Tibial nerve (tissue), 4 donors: ENCODE measurements around the gene PRMT1. TPM values are rescaled to one million over a fixed set of nuclear protein-coding genes. Genes with fewer than 3 reads are reported as not detected.

Experiments used
- DNase-seq, 2 donors: peaks; one replicate each; pipeline ENCODE4 v3.0.0-alpha.2; 2019; ENCODE audit warnings: low spot score in 2 of 2
- H3K27ac ChIP-seq, 4 donors: fragments of 200-600 bp; sonication (generic) in 3 of 4; one replicate each; pipeline ENCODE4 v1.5.1; 2017 to 2019; ENCODE audit warnings: mild to moderate bottlenecking in 1 of 4
- H3K27me3 ChIP-seq, 2 donors: fragments of 200-600 bp; sonication (generic) in 1 of 2; one replicate each; pipeline versions ENCODE4 v1.5.1 to v1.6.0; 2017 to 2019
- H3K36me3 ChIP-seq, 3 donors: fragments of 200-600 bp; sonication (generic); one replicate each; pipeline ENCODE4 v1.5.1; 2018 to 2019
- H3K4me1 ChIP-seq, 4 donors: fragments of 200-600 bp; sonication (generic) in 3 of 4; one replicate each; pipeline ENCODE4 v1.5.1; 2017 to 2019
- H3K4me3 ChIP-seq, 4 donors: fragments of 200-600 bp; sonication (generic) in 3 of 4; one replicate each; pipeline ENCODE4 v1.5.1; 2017 to 2019; ENCODE audit warnings: mild to moderate bottlenecking in 1 of 4, moderate library complexity in 1 of 4
- H3K9me3 ChIP-seq, 4 donors: fragments of 200-600 bp; sonication (generic) in 3 of 4; one replicate each; pipeline ENCODE4 v1.5.1; 2017 to 2019
- CTCF ChIP-seq, 5 experiments: fragments of 200-600 bp in 3 of 5; fragments of 450-650 bp in 2 of 5; sonication (generic) in 3 of 5; IDR thresholded peaks; one replicate each; pipeline ENCODE4 v1.5.1; 2016 to 2019; ENCODE audit warnings: antibody characterized with exemption in 5 of 5, mild to moderate bottlenecking in 3 of 5, moderate library complexity in 2 of 5
- EP300 ChIP-seq, 2 donors: sonication (generic); formaldehyde crosslinking; IDR thresholded peaks; one replicate each; pipeline ENCODE4 v1.6.1; 2017; ENCODE audit warnings: antibody characterized with exemption in 2 of 2, mild to moderate bottlenecking in 1 of 2
- POLR2A ChIP-seq, 2 donors: fragments of 450-650 bp; IDR thresholded peaks; one replicate each; pipeline ENCODE4 v1.6.1; 2017; ENCODE audit warnings: antibody characterized with exemption in 2 of 2, mild to moderate bottlenecking in 2 of 2, moderate library complexity in 2 of 2
- WGBS, 2 donors: methylation state at CpG; one replicate each; pipeline ENCODE4 v1.1.5; 2018; 5-methylcytosine and 5-hydroxymethylcytosine counted together
- total RNA-seq, 4 donors: library from RNA; depleted of rRNA; stranded (reverse); fragments of >200 nt; gene quantifications; one replicate each; pipeline ENCODE4 v1.1.0, GENCODE V29; 2016

Gene PRMT1
- total RNA-seq, 4 donors from 2014 or later = 106 to 147 (median 132) TPM

GRCh38 chr19:49643466-49643865, 33.6 kb upstream of the PRMT1 start:
- H3K36me3 ChIP-seq = peaks cover 0 to 36% (median 7%) of the 10 kb centered on the region in 3 donors
- no peaks in the 10 kb centered on the region for H3K27me3 ChIP-seq
- H3K4me1 ChIP-seq = peaks cover 0 to 54% (median 24%) of the 10 kb centered on the region in 4 donors
- WGBS, 2 donors = 65 to 76% methylated on average over 2 of the region's 2 CpGs
- H3K4me3 ChIP-seq = no peak overlapping the region
- no peaks in the 10 kb centered on the region for H3K9me3 ChIP-seq
- peak overlapping the region in 1 of 4 donors; percentile 20 for H3K27ac ChIP-seq
- no peak for DNase-seq
- TF ChIP-seq CTCF (IDR thresholded peaks at IDR 0.05) = no peak
- no peak for TF ChIP-seq EP300 (IDR thresholded peaks at IDR 0.05)
- TF ChIP-seq POLR2A (IDR thresholded peaks at IDR 0.05) = no peak

GRCh38 chr19:49645592-49645991, 31.5 kb upstream of the PRMT1 start:
- Histone ChIP-seq H3K4me3 (no peak overlapping the region), H3K4me1 (peaks cover 0 to 42% (median 15%) of the 10 kb centered on the region in 4 donors), H3K27ac (no peak overlapping the region), H3K27me3 (no peaks in the 10 kb centered on the region), H3K36me3 (peaks cover 0 to 57% (median 21%) of the 10 kb centered on the region in 3 donors), H3K9me3 (no peaks in the 10 kb centered on the region)
- 85 to 87% methylated on average over 11 of the region's 11 CpGs for WGBS, 2 donors
- TF ChIP-seq EP300 (IDR thresholded peaks at IDR 0.05) (no peak), CTCF (IDR thresholded peaks at IDR 0.05) (no peak), POLR2A (IDR thresholded peaks at IDR 0.05) (no peak)
- DNase-seq = no peak

GRCh38 chr19:49645995-49646394, 31.1 kb upstream of the PRMT1 start:
- H3K4me3 ChIP-seq = no peak overlapping the region
- TF ChIP-seq POLR2A (IDR thresholded peaks at IDR 0.05) (no peak), CTCF (IDR thresholded peaks at IDR 0.05) (no peak), EP300 (IDR thresholded peaks at IDR 0.05) (no peak)
- DNase-seq = no peak
- peaks cover 0 to 61% (median 21%) of the 10 kb centered on the region in 3 donors for H3K36me3 ChIP-seq
- H3K27ac ChIP-seq = no peak overlapping the region
- H3K9me3 ChIP-seq = no peaks in the 10 kb centered on the region
- no peaks in the 10 kb centered on the region for H3K27me3 ChIP-seq
- peaks cover 0 to 42% (median 15%) of the 10 kb centered on the region in 4 donors for H3K4me1 ChIP-seq
- WGBS, 2 donors = 91 to 92% methylated on average over 13 of the region's 13 CpGs

GRCh38 chr19:49646586-49646985, 30.5 kb upstream of the PRMT1 start:
- Histone ChIP-seq H3K4me1 (peaks cover 0 to 37% (median 13%) of the 10 kb centered on the region in 4 donors), H3K36me3 (peaks cover 0 to 67% (median 21%) of the 10 kb centered on the region in 3 donors), H3K27ac (no peak overlapping the region), H3K9me3 (no peaks in the 10 kb centered on the region), H3K27me3 (no peaks in the 10 kb centered on the region), H3K4me3 (no peak overlapping the region)
- WGBS, 2 donors = 90 to 94% methylated on average over 17 of the region's 17 CpGs
- TF ChIP-seq POLR2A (IDR thresholded peaks at IDR 0.05) = no peak
- TF ChIP-seq EP300 (IDR thresholded peaks at IDR 0.05) = no peak
- no peak for TF ChIP-seq CTCF (IDR thresholded peaks at IDR 0.05)
- no peak for DNase-seq

GRCh38 chr19:49651029-49651819, 25.8 kb upstream of the PRMT1 start:
- DNase-seq = no peak
- WGBS, 2 donors = 96 to 97% methylated on average over 62 to 63 of the region's 72 CpGs

More at GRCh38 chr19:49651029-49651819, 25.8 kb upstream of the PRMT1 start:
- H3K27me3 ChIP-seq = no peaks in the 10 kb centered on the region
- H3K4me1 ChIP-seq = peaks cover 0 to under 1% (median 0%) of the 10 kb centered on the region in 4 donors
- H3K36me3 ChIP-seq = peaks cover 5 to 100% (median 46%) of the 10 kb centered on the region in 3 donors
- H3K4me3 ChIP-seq = no peak overlapping the region
- no peaks in the 10 kb centered on the region for H3K9me3 ChIP-seq
- TF ChIP-seq CTCF (IDR thresholded peaks at IDR 0.05) (no peak), EP300 (IDR thresholded peaks at IDR 0.05) (no peak), POLR2A (IDR thresholded peaks at IDR 0.05) (no peak)
- H3K27ac ChIP-seq = no peak overlapping the region
